Neural crest cell (in vitro differentiated cells): ENCODE results near the gene NDUFS3. TPM values are rescaled to one million over a fixed set of nuclear protein-coding genes. Genes with fewer than 3 reads are reported as not detected.

Experiments used
- DNase-seq: peaks from one replicate; pipeline ENCODE4 v3.0.0; 2021; ENCODE audit warnings: low read depth, mixed read lengths, low spot score
- H3K27ac Mint-ChIP-seq: one replicate; pipeline ENCODE4 v1.8.0; 2021; ENCODE audit warnings: mild to moderate bottlenecking, mixed read lengths; ENCODE audit not compliant: unreplicated experiment
- H3K27me3 Mint-ChIP-seq: 2 replicates; pipeline ENCODE4 v1.8.0; 2021; ENCODE audit warnings: low read depth, mild to moderate bottlenecking, mixed read lengths
- H3K36me3 Mint-ChIP-seq: 2 replicates; pipeline ENCODE4 v1.8.0; 2021; ENCODE audit warnings: low read depth, mild to moderate bottlenecking, mixed read lengths
- H3K4me1 Mint-ChIP-seq: 2 replicates; pipeline ENCODE4 v1.8.0; 2021; ENCODE audit warnings: mixed read lengths
- H3K4me3 Mint-ChIP-seq: one replicate; pipeline ENCODE4 v1.8.0; 2021; ENCODE audit warnings: mild to moderate bottlenecking, mixed read lengths
- H3K9me3 Mint-ChIP-seq: 2 replicates; pipeline ENCODE4 v1.8.0; 2021; ENCODE audit warnings: mixed read lengths
- CTCF ChIP-seq: fragments of 200-600 bp; sonication (generic); conservative IDR thresholded peaks from 2 replicates; pipeline ENCODE4 v1.5.0; 2021; ENCODE audit warnings: antibody characterized with exemption, mild to moderate bottlenecking
- total RNA-seq: library from RNA; stranded (reverse); gene quantifications from 2 replicates; pipeline ENCODE4 v1.2.1, GENCODE V29; 2021

NDUFS3 gene
- total RNA-seq, 1 donor from 2014 or later, result 172 TPM

- H3K4me3 Mint-ChIP-seq, result no peak overlapping the region
- H3K36me3 Mint-ChIP-seq, result peaks cover 7% of the 10 kb centered on the region
- DNase-seq, result no peak
These were observed 7.5 kb upstream of the NDUFS3 start for GRCh38 chr11:47571357-47571729.

GRCh38 chr11:47571895-47572294 is 7.0 kb upstream of the NDUFS3 start:
- Mint-ChIP-seq H3K4me1 (peaks cover under 1% of the 10 kb centered on the region), H3K27me3 (no peaks in the 10 kb centered on the region), H3K36me3 (peaks cover 7% of the 10 kb centered on the region), H3K27ac (no peak overlapping the region), H3K4me3 (no peak overlapping the region), H3K9me3 (no peaks in the 10 kb centered on the region)
- no peak for DNase-seq
- TF ChIP-seq CTCF, result no peak

More at GRCh38 chr11:47571357-47571729, 7.5 kb upstream of the NDUFS3 start:
- TF ChIP-seq CTCF, result no peak
- H3K4me1 Mint-ChIP-seq, result peaks cover 5% of the 10 kb centered on the region
- H3K27ac Mint-ChIP-seq, result peak overlapping the region; percentile 78
- H3K27me3 Mint-ChIP-seq, result no peaks in the 10 kb centered on the region
- no peaks in the 10 kb centered on the region for H3K9me3 Mint-ChIP-seq

GRCh38 chr11:47572715-47573255 is 6.1 kb upstream of the NDUFS3 start:
- Mint-ChIP-seq H3K27ac (no peak overlapping the region), H3K9me3 (no peaks in the 10 kb centered on the region), H3K36me3 (peaks cover 9% of the 10 kb centered on the region), H3K27me3 (no peaks in the 10 kb centered on the region), H3K4me1 (peaks cover 10% of the 10 kb centered on the region), H3K4me3 (peak overlapping the region; percentile 34)
- TF ChIP-seq CTCF, result no peak
- DNase-seq, result no peak

- H3K4me1 Mint-ChIP-seq, result peaks cover 15% of the 10 kb centered on the region
- H3K27ac Mint-ChIP-seq, result no peak overlapping the region
- DNase-seq, result no peak
- H3K4me3 Mint-ChIP-seq, result peak overlapping the region; percentile 23
- no peaks in the 10 kb centered on the region for H3K9me3 Mint-ChIP-seq
- peaks cover 9% of the 10 kb centered on the region for H3K36me3 Mint-ChIP-seq
- no peaks in the 10 kb centered on the region for H3K27me3 Mint-ChIP-seq
- no peak for TF ChIP-seq CTCF
These were observed 5.6 kb upstream of the NDUFS3 start for GRCh38 chr11:47573321-47573720.

GRCh38 chr11:47577460-47578041 is 1.3 kb upstream of the NDUFS3 start:
- no peak for TF ChIP-seq CTCF
- peak overlapping the region; percentile 97 for H3K4me3 Mint-ChIP-seq
- no peaks in the 10 kb centered on the region for H3K27me3 Mint-ChIP-seq
- peak overlapping the region; percentile 99 for H3K27ac Mint-ChIP-seq
- no peaks in the 10 kb centered on the region for H3K9me3 Mint-ChIP-seq
- DNase-seq, result no peak
- peaks cover 31% of the 10 kb centered on the region for H3K4me1 Mint-ChIP-seq
- H3K36me3 Mint-ChIP-seq, result peaks cover 9% of the 10 kb centered on the region
